Heart right ventricle (tissue), 16 donors: ENCODE data around the gene LMAN1L. TPM values are rescaled to one million over a fixed set of nuclear protein-coding genes. Genes with fewer than 3 reads are reported as not detected.
A peak's percentile ranks its signal among the peaks of the same experiment; 100 is the strongest.

ENCODE experiments used
- ATAC-seq, 8 donors: fragments of 200-7000 bp; cut with Tn5 transposase; one replicate each; pipeline ENCODE4 v1.9.1; 2020; ENCODE audit warnings: mild to moderate bottlenecking in 8 of 8, moderate library complexity in 8 of 8, moderate number of reproducible peaks in 1 of 8
- DNase-seq, 2 donors: peaks; one replicate each; pipeline ENCODE4 v3.0.0-alpha.2; 2020
- H3K27ac ChIP-seq, 10 donors: fragments of 200-600 bp; sonication (generic) in 2 of 10; one replicate each; pipeline versions ENCODE4 v1.5.0 to v1.8.0; 2020 to 2022; ENCODE audit warnings: mild to moderate bottlenecking in 3 of 10
- H3K27me3 ChIP-seq, 7 donors: fragments of 200-600 bp; one replicate each; pipeline ENCODE4 v1.8.0; 2021 to 2022; ENCODE audit warnings: mild to moderate bottlenecking in 2 of 7
- H3K36me3 ChIP-seq, 9 donors: fragments of 200-600 bp; sonication (generic) in 1 of 9; one replicate each; pipeline versions ENCODE4 v1.5.0 to v1.8.0; 2020 to 2022; ENCODE audit warnings: mild to moderate bottlenecking in 2 of 9
- H3K4me1 ChIP-seq, 9 donors: fragments of 200-600 bp; sonication (generic) in 1 of 9; one replicate each; pipeline versions ENCODE4 v1.5.0 to v1.8.0; 2020 to 2022; ENCODE audit warnings: mild to moderate bottlenecking in 4 of 9
- H3K4me3 ChIP-seq, 10 donors: fragments of 200-600 bp; sonication (generic) in 2 of 10; one replicate each; pipeline versions ENCODE4 v1.5.0 to v1.8.0; 2020 to 2022; ENCODE audit warnings: mild to moderate bottlenecking in 7 of 10, moderate library complexity in 2 of 10
- H3K9me3 ChIP-seq, 11 donors: fragments of 200-600 bp in 10 of 11; sonication (generic) in 2 of 11; one replicate each; pipeline versions ENCODE4 v1.5.0 to v1.8.0; 2013 to 2022; ENCODE audit warnings: mild to moderate bottlenecking in 2 of 11, control low read depth in 1 of 11, moderate library complexity in 1 of 11
- CTCF ChIP-seq, 9 donors: fragments of 200-600 bp; sonication (generic) in 2 of 9; IDR thresholded peaks; one replicate each; pipeline versions ENCODE4 v1.5.0 to v1.8.0; 2021 to 2022; ENCODE audit warnings: antibody characterized with exemption in 9 of 9, mild to moderate bottlenecking in 5 of 9, moderate library complexity in 1 of 9
- WGBS, 2 donors: extraction: QIAGEN DNeasy Blood & Tissue Kit; methylation state at CpG; one replicate each; pipeline ENCODE4 v1.1.7; 2013; ENCODE audit warnings: inconsistent platforms in 1 of 2; 5-methylcytosine and 5-hydroxymethylcytosine counted together
- intact Hi-C, 10 donors: fragments of 100-400 bp; cut with DNase I; formaldehyde crosslinking; loops; one replicate each; pipeline versions ENCODE4 v1.11.1 to v1.14.2; 2022
- polyA plus RNA-seq, 2 donors: library from polyadenylated mRNA; stranded (reverse); fragments of 200-250 nt; gene quantifications; one replicate each; pipeline ENCODE4 v1.2.3, GENCODE V29; 2013
- total RNA-seq, 10 donors: library from RNA; stranded (reverse); fragmentation: NEBNext Ultra II Directional in 3 of 10; extraction: Animal tissue kit (Norgen Biotek cat#: 25700) in 3 of 10; gene quantifications; one replicate each; pipeline versions ENCODE4 v1.2.1 to v1.2.4, GENCODE V29; 2021 to 2023
- donor health status: Arrhythmogenic right ventricular cardiomyopathy.
- donor health status: ischemic (EF 13 %, LVEDD 7.1; RV severe dilation, severe dysfunction).
- donor health status: healthy with polysubstance abuse.
- donor health status: DM: no; HTN: yes; CAD: no.
- donor health status: DM: no; HTN: no; CAD: no.
- donor health status: ischemic (EF 25% LVEDD 6.9; RV normal size, moderate dysfunction).
- donor health status: ischemic (EF 25% LVEDD 5.7; RV mildly dilated, moderate dysfunction).
- donor health status: healthy.
- donor health status: DM: yes; HTN: yes; CAD: no.
- donor health status: Ischemic cardiomyopathy.
- donor health status: ischemic (EF 35%, LVEDD 5.7; RV mildly dilated, moderate dysfunction).
- donor health status: nonischemic (EF 11% LVEDD 7.7; RV severe dilation, severe dysfunction).
- donor health status: DM: yes; HTN: yes; CAD: no.
- donor health status: PGD.
- donor health status: ischemic (EF 29% LVEDD 5.4; RV normal size, mild dysfunction).
- donor health status: nonischemic (EF 23%, LVEDD 6.1; RV moderate dilation, normal function).

The LMAN1L gene
- total and polyA plus RNA-seq, 12 donors, result 0.03 to 47.4 (median 9.0) TPM

- DNase-seq (no peak), ATAC-seq (no peak)
- Histone ChIP-seq H3K4me3 (no peak overlapping the region), H3K9me3 (no peaks in the 10 kb centered on the region), H3K4me1 (peaks cover 4 to 48% (median 42%) of the 10 kb centered on the region in 9 donors), H3K27me3 (no peaks in the 10 kb centered on the region), H3K27ac (no peak overlapping the region), H3K36me3 (peaks cover 0 to 41% (median 27%) of the 10 kb centered on the region in 9 donors)
- TF ChIP-seq CTCF (IDR thresholded peaks at IDR 0.05), result no peak
- 96 to 98% methylated on average over 1 of the region's 1 CpG for WGBS, 2 donors
- intact Hi-C loops, result no loop called here
These were observed 43.9 kb downstream of the LMAN1L start for GRCh38 chr15:74856537-74856936.

- ATAC-seq (peak in 5 of 8 donors; percentile 49 to 56 (median 52)), DNase-seq (no peak)
- intact Hi-C loops, result no loop called here
- Histone ChIP-seq H3K27me3 (no peaks in the 10 kb centered on the region), H3K9me3 (no peaks in the 10 kb centered on the region), H3K4me1 (peaks cover 4 to 48% (median 42%) of the 10 kb centered on the region in 9 donors), H3K27ac (no peak overlapping the region), H3K4me3 (no peak overlapping the region), H3K36me3 (peaks cover 0 to 34% (median 21%) of the 10 kb centered on the region in 9 donors)
- no peak for TF ChIP-seq CTCF (IDR thresholded peaks at IDR 0.05)
- 41 to 51% methylated on average over 5 of the region's 5 CpGs for WGBS, 2 donors
These were observed 44.5 kb downstream of the LMAN1L start for GRCh38 chr15:74857082-74857655.

DNA sequence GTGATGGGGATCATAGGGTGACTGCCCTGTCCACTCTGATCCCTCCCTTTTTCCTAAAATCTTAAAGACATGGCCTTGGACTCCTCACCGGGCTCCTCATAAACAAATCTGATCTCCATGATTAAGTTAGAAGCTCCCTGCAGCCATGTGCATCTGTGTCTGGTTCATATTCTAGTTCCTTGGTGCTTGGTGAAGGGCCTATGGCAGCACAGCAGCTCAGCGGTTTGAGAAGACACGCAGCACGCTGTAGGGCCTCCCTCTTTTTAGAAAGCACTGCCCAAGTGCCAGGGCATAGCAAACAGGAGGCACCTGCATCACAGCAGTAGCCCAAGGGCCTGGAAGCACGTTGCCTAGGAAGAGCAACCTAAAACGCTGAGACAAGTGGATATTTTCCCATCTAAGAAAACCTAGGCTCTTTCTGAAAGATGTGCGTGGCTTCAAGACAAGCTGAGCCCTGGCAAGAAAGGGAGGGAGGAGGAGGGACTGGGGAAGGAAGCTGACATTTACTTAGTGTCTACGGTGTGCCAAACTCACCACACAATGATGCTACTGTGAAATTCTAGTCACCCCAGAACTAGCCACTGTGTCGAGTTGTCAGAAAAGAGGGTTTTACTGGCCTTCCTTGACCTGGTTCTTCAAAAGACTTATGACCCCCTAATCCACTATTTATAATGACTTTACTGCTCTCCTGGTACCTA lies 45.2 kb downstream of the LMAN1L start:
- WGBS, 2 donors, result 72 to 75% methylated on average over 9 of the region's 9 CpGs
- ATAC-seq, result peak in 1 of 8 donors; percentile 25
- H3K27ac ChIP-seq, result peak overlapping the region in 1 of 10 donors; percentile 53

GRCh38 chr15:74858369-74858740 lies 45.7 kb downstream of the LMAN1L start:
- WGBS, 2 donors, result 75 to 82% methylated on average over 4 of the region's 4 CpGs
- peaks cover 4 to 48% (median 42%) of the 10 kb centered on the region in 9 donors for H3K4me1 ChIP-seq

More for the DNA sequence above, 45.2 kb downstream of the LMAN1L start:
- no peak for TF ChIP-seq CTCF (IDR thresholded peaks at IDR 0.05)
- Histone ChIP-seq H3K4me3 (no peak overlapping the region), H3K4me1 (peaks cover 4 to 48% (median 42%) of the 10 kb centered on the region in 9 donors), H3K9me3 (no peaks in the 10 kb centered on the region), H3K36me3 (peaks cover 0 to 28% (median 16%) of the 10 kb centered on the region in 9 donors), H3K27me3 (no peaks in the 10 kb centered on the region)
- intact Hi-C loops, result no loop called here
- DNase-seq, result no peak

More at GRCh38 chr15:74858369-74858740, 45.7 kb downstream of the LMAN1L start:
- intact Hi-C loops, result no loop called here
- no peak for ATAC-seq
- Histone ChIP-seq H3K36me3 (peaks cover 0 to 23% (median 11%) of the 10 kb centered on the region in 9 donors), H3K27me3 (no peaks in the 10 kb centered on the region), H3K27ac (peak overlapping the region in 1 of 10 donors; percentile 53), H3K4me3 (no peak overlapping the region), H3K9me3 (no peaks in the 10 kb centered on the region)
- DNase-seq, result no peak
- no peak for TF ChIP-seq CTCF (IDR thresholded peaks at IDR 0.05)
